Measurements from ENCODE around the gene FMNL1.
A peak's percentile ranks its signal among the peaks of the same experiment; 100 is the strongest.
"Not testable (repeated sequence)": the region's sequence is repeated elsewhere in the genome, so short reads cannot be mapped to it uniquely, and the experiment has no call there.

Gene FMNL1

DNA sequence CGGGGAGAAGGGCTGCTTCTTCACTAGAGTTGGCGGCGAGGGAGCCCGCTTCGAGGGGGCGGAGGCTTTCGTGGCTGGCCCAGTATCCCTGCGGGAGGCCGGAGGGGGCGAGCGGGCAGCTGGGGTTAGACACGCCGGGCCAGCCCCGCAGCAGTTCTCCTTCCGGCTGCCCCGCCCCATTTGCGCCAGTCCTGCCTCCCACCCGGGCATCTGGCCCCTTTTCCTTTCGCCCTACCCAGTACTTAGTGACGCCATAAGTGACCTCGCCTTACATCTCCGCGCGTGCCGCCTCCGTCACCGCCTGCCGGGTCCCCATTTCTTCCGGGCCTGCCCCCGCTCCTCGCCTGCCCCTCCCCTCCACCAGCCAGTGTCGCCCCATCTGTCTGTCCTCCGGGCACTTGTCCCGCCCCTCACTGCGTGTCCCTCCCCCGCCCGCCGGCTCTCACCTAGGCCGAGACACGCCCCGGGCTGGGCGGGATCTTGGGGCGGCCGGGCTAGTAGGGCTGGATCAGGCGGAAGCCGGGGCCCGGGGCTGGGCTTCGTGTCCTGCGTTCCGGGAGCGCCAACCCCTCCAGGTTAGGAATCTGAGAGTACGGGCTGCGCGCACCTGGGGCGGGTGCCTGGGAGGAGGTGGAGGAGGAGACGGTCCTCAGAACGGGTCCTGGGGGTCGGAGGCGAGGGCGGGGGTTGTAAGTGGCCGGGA, 25.9 kb downstream of the FMNL1 start:
- H3K9ac ChIP-seq (ENCODE audit: insufficient read length): peak overlapping the region; percentile 69
- no peaks in the 10 kb centered on the region for H3K9me3 ChIP-seq (ENCODE audit: low read depth, low read length)
- no peak for DNase-seq (ENCODE audit: low read depth, low spot score)
- TF ChIP-seq FOXP2 (optimal IDR thresholded peaks at IDR 0.05; ENCODE audit: control extremely low read depth, extremely low read length, insufficient read depth) (no peak), POLR2AphosphoS5 (IDR thresholded peaks at IDR 0.05; ENCODE audit: borderline replicate concordance, low read depth, low read length) (peak; percentile 72)
- peak overlapping the region; percentile 92 for H3K4me3 ChIP-seq
- H3K36me3 ChIP-seq (ENCODE audit: insufficient read depth, low read length): no peaks in the 10 kb centered on the region
- no peak overlapping the region for H3K27ac ChIP-seq

DNA sequence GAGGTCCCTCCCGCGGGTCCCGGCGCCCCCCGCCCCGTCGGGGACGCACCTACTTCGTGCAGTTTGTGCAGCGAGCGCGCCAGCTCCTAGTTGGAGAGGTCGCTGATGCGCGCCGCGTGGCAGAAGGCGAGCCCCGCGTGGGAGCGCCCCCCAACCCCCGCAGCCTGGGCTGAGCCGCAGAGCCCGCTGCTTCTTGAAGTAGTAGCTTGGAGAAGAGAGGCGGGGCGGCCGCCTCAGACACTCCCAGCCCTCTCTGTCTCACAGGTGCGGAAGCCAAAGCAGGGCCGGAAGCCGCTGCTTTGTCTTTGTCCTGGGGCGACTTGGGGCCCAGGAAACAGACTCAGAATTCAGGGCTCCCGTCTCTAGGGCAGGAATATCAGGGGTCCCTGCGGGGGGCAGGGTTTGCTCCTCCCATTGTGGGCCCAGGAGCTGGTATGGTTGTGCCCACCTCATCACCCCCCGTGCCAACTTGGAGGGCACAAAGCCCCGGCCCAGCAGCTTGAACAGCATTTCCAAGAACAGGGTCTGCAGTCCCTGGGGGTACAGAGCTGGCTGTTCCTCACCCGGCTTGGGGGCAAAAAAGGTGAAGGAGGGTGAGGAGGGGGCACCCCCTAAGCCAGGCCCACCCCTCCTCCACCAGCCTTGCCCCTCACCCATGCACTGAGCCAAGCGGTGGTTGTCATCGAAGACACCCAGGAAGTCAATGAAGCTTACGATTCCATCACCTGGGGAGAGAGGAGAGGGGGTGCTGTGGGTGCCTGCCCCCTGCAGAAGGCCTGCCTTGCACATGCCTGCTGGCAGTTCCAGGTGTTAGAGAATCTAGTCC, 26.7 kb downstream of the FMNL1 start:
- no peak for DNase-seq (ENCODE audit: low read depth, low spot score)
- Histone ChIP-seq H3K9me3 (ENCODE audit: low read depth, low read length) (no peaks in the 10 kb centered on the region), H3K4me3 (peak overlapping the region; percentile 92), H3K9ac (ENCODE audit: insufficient read length) (peak overlapping the region; percentile 69), H3K36me3 (ENCODE audit: insufficient read depth, low read length) (no peaks in the 10 kb centered on the region), H3K27ac (no peak overlapping the region)
- no peak for TF ChIP-seq EZH2 (IDR thresholded peaks at IDR 0.05)
- no peak for TF ChIP-seq FOXP2 (optimal IDR thresholded peaks at IDR 0.05; ENCODE audit: control extremely low read depth, extremely low read length, insufficient read depth)
- TF ChIP-seq POLR2AphosphoS5 (IDR thresholded peaks at IDR 0.05; ENCODE audit: borderline replicate concordance, low read depth, low read length): no peak

DNA sequence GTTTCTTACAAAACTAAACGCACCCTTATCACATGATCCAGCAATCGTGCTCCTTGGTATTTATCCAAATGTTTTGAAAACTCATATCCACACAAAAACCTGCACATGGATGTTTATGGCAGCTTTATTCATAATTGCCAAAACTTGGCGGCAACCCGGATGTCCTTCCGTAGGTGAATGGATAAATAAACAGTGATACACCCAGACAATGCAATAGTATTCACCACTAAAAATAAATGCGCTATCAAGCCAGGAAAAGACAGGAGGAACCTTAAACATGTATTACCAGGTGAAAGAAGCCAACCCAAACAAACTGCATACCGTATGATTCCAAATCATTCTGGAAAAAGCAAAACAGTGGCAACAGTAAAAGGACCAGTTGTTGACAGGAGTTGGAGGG, 30.2 kb downstream of the FMNL1 start:
- no peak overlapping the region for H3K4me3 ChIP-seq
- H3K9ac ChIP-seq (ENCODE audit: insufficient read length): no peak overlapping the region
- no peak for TF ChIP-seq POLR2AphosphoS5 (IDR thresholded peaks at IDR 0.05; ENCODE audit: borderline replicate concordance, low read depth, low read length)
- TF ChIP-seq EZH2 (IDR thresholded peaks at IDR 0.05): no peak
- no peak for TF ChIP-seq FOXP2 (optimal IDR thresholded peaks at IDR 0.05; ENCODE audit: control extremely low read depth, extremely low read length, insufficient read depth)
- H3K9me3 ChIP-seq (ENCODE audit: low read depth, low read length): no peaks in the 10 kb centered on the region
- no peak overlapping the region for H3K27ac ChIP-seq
- H3K36me3 ChIP-seq (ENCODE audit: insufficient read depth, low read length): no peaks in the 10 kb centered on the region
- DNase-seq (ENCODE audit: low read depth, low spot score): no peak

DNA sequence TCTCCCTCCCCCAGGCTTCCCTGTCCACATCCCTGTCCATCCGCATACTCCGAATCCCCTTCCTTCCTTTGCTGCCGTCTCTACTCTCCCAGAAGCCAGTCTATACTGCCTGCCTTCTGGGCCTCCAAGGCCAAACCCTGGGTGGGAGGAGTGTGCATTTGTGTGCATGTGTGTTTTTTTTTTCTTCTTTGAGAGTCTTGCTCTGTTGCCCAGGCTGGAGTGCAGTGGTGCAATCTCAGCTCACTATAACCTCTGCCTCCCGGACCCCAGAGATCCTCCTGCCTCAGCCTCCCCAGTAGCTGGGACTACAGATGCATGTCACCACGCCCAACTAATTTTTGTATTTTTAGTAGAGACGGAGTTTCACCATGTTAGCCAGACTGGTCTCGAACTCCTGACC, 31.6 kb downstream of the FMNL1 start:
- H3K27ac ChIP-seq, H3K4me3 ChIP-seq: not testable (repeated sequence)

DNA sequence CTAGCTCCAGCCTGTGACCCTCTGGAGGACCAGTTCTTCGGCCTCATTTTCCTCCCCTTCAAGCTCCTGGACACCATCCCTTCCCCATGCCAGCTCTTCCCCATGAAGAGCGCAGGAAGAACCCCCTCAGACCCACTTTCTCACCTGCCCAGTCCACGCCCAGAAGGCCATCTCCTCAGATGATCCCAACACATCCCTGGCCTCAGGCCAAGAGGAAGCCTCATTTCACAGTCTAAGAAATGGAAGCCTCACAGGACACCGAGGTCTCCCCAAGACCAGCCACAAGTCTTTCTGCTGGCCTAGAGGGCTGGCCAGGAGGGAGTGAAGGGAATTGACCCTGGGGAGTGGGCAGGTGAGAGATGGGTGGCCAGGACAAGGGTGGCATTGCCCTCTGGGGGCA, 32.2 kb downstream of the FMNL1 start:
- H3K4me3 ChIP-seq: no peak overlapping the region
- no peaks in the 10 kb centered on the region for H3K9me3 ChIP-seq (ENCODE audit: low read depth, low read length)
- no peaks in the 10 kb centered on the region for H3K36me3 ChIP-seq (ENCODE audit: insufficient read depth, low read length)
- no peak for DNase-seq (ENCODE audit: low read depth, low spot score)
- TF ChIP-seq FOXP2 (optimal IDR thresholded peaks at IDR 0.05; ENCODE audit: control extremely low read depth, extremely low read length, insufficient read depth): no peak
- no peak for TF ChIP-seq EZH2 (IDR thresholded peaks at IDR 0.05)
- no peak for TF ChIP-seq POLR2AphosphoS5 (IDR thresholded peaks at IDR 0.05; ENCODE audit: borderline replicate concordance, low read depth, low read length)
- no peak overlapping the region for H3K27ac ChIP-seq
- no peak overlapping the region for H3K9ac ChIP-seq (ENCODE audit: insufficient read length)

More for the DNA sequence above, 31.6 kb downstream of the FMNL1 start:
- not testable (repeated sequence) for DNase-seq (ENCODE audit: low read depth, low spot score); H3K9me3 ChIP-seq (ENCODE audit: low read depth, low read length); H3K9ac ChIP-seq (ENCODE audit: insufficient read length); H3K36me3 ChIP-seq (ENCODE audit: insufficient read depth, low read length)

DNA sequence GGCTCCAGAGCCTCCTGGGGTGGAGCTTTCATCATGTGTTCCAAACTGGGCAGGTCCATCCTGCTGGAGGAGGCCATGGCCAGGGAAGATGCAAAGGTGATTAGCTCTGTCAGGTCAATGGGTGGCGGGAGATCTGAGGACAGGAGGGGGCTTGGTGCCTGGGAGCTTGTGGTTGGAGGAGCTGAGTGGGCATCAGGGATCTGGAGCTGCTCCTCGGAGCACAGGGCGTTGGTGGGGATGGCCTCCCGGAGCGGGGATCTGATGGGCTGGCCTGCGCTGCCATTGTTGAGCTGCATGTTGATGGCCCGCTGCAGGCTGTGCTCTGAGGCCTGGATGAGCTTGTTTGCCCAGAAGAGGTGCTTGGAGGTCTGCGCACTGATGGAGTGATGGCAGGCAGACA, 33.7 kb downstream of the FMNL1 start:
- H3K36me3 ChIP-seq (ENCODE audit: insufficient read depth, low read length): no peaks in the 10 kb centered on the region
- H3K27ac ChIP-seq: no peak overlapping the region
- TF ChIP-seq EZH2 (IDR thresholded peaks at IDR 0.05): no peak
- no peak for TF ChIP-seq POLR2AphosphoS5 (IDR thresholded peaks at IDR 0.05; ENCODE audit: borderline replicate concordance, low read depth, low read length)
- no peaks in the 10 kb centered on the region for H3K9me3 ChIP-seq (ENCODE audit: low read depth, low read length)
- no peak overlapping the region for H3K4me3 ChIP-seq
- no peak for DNase-seq (ENCODE audit: low read depth, low spot score)
- H3K9ac ChIP-seq (ENCODE audit: insufficient read length): no peak overlapping the region

DNA sequence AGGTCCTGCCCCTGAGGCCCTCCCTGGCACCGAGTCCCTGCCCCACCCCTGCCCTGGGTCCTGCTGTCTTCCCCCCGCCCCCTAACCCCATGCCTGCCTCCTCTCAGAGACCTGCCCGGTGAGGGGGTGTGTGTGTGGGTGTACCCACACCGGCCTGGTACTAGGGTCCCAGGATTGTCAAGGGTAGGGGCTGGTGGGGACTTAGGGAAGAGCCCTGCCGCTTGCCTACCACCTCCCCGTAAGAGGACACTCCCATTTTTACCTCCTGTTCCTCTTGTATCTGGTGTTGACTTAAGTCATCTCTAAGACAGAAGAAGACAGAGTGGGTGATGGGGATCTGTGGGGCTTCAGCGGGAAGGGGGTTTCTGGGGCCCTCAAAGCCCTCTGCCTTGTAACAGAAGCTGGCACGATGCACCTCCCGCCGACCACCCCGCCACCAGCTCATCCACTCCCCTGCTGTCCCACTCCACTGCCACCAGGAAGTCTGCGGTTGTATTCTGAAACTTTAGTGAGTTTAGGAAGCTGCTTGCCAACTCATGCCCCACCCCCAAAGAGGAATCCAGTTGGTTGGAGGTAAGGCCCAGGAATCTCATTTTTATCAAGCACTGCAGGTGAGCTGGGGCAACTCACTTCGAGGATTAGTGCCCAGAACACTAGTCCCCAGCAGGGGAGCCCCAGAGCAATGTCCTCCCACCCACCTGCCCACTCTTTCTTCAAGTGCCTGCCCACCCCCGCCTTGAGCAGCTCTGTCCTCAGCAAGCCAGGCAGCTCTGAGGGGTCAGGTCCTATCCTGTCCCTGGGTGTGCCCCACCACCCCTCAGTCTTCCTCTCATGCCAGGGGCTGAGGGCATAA, 34.7 kb downstream of the FMNL1 start:
- Histone ChIP-seq H3K9ac (ENCODE audit: insufficient read length) (no peak overlapping the region), H3K9me3 (ENCODE audit: low read depth, low read length) (no peaks in the 10 kb centered on the region), H3K36me3 (ENCODE audit: insufficient read depth, low read length) (no peaks in the 10 kb centered on the region), H3K27ac (no peak overlapping the region), H3K4me3 (no peak overlapping the region)
- no peak for DNase-seq (ENCODE audit: low read depth, low spot score)
- no peak for TF ChIP-seq EZH2 (IDR thresholded peaks at IDR 0.05)
- no peak for TF ChIP-seq FOXP2 (optimal IDR thresholded peaks at IDR 0.05; ENCODE audit: control extremely low read depth, extremely low read length, insufficient read depth)
- no peak for TF ChIP-seq POLR2AphosphoS5 (IDR thresholded peaks at IDR 0.05; ENCODE audit: borderline replicate concordance, low read depth, low read length)

DNA sequence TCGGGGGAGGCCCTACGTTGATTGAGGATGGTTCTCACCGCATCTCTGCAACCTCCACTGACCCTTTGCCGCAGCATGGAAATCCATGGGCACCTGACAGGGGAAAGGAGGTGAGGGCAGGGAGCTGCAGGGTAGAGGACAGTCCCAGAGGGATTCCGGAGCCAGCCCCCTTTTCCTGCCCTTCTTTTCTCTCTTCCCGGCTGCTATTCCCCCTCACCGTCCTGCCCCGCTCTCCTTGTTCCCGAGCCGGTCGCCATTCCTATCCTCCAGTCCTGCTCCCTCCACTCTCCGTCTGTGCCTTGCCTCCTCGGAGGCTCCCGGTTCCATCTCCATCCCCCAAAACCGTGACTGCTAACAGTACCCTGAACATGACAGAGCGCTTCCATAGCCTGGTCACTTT, 35.4 kb downstream of the FMNL1 start:
- Histone ChIP-seq H3K27ac (no peak overlapping the region), H3K36me3 (ENCODE audit: insufficient read depth, low read length) (no peaks in the 10 kb centered on the region), H3K4me3 (no peak overlapping the region), H3K9ac (ENCODE audit: insufficient read length) (no peak overlapping the region), H3K9me3 (ENCODE audit: low read depth, low read length) (no peaks in the 10 kb centered on the region)
- DNase-seq (ENCODE audit: low read depth, low spot score): no peak
- no peak for TF ChIP-seq EZH2 (IDR thresholded peaks at IDR 0.05)
- no peak for TF ChIP-seq POLR2AphosphoS5 (IDR thresholded peaks at IDR 0.05; ENCODE audit: borderline replicate concordance, low read depth, low read length)
- no peak for TF ChIP-seq FOXP2 (optimal IDR thresholded peaks at IDR 0.05; ENCODE audit: control extremely low read depth, extremely low read length, insufficient read depth)
